Activated CD4-positive, alpha-beta T cell treated with anti-CD3 and anti-CD28 coated beads for 36 hours (primary cell): ENCODE results near the gene EDEM3. TPM values are rescaled to one million over a fixed set of nuclear protein-coding genes. Genes with fewer than 3 reads are reported as not detected.
"Not testable (repeated sequence)": the region's sequence is repeated elsewhere in the genome, so short reads cannot be mapped to it uniquely, and the experiment has no call there.

Experiments used
- ATAC-seq: fragments of 200-7000 bp; cut with Tn5 transposase; one replicate; pipeline ENCODE4 v1.10.0; 2021; ENCODE audit warnings: mild to moderate bottlenecking, moderate library complexity
- CTCF ChIA-PET: fragments of 350-600 bp; sonication (Branson Sonifier 250); formaldehyde crosslinking; loops from one replicate; lab custom pipeline; 2021; ENCODE audit warnings: antibody characterized with exemption; lab: Charles Lee
- POLR2A ChIA-PET: fragments of 350-600 bp; sonication (Branson Sonifier 250); formaldehyde crosslinking; loops from one replicate; lab custom pipeline; 2021; ENCODE audit warnings: antibody characterized with exemption, inconsistent platforms; lab: Charles Lee
- DNase-seq: peaks from one replicate; pipeline ENCODE4 v3.0.0-alpha.2; 2020
- H3K27ac Mint-ChIP-seq: one replicate; pipeline ENCODE4 v1.8.0; 2021; ENCODE audit warnings: mixed read lengths
- H3K27me3 Mint-ChIP-seq: one replicate; pipeline ENCODE4 v1.8.0; 2021; ENCODE audit warnings: mixed read lengths
- H3K36me3 Mint-ChIP-seq: one replicate; pipeline ENCODE4 v1.8.0; 2021; ENCODE audit warnings: low read depth, mixed read lengths
- H3K4me1 Mint-ChIP-seq: one replicate; pipeline ENCODE4 v1.8.0; 2021; ENCODE audit warnings: mixed read lengths
- H3K4me3 Mint-ChIP-seq: one replicate; pipeline ENCODE4 v1.8.0; 2021; ENCODE audit warnings: mild to moderate bottlenecking, moderate library complexity, mixed read lengths
- H3K9me3 Mint-ChIP-seq: one replicate; pipeline ENCODE4 v1.8.0; 2021; ENCODE audit warnings: low read depth, mixed read lengths
- intact Hi-C, 2 experiments: fragments of 100-400 bp; cut with DNase I in 1 of 2; cut with micrococcal nuclease in 1 of 2; formaldehyde crosslinking; loops; one replicate each; pipeline versions ENCODE4 v1.14.2 to v1.15.1; 2022 to 2024; cut with DNase I, micrococcal nuclease
- total RNA-seq, 2 experiments: library from RNA; stranded (reverse); gene quantifications; one replicate each; pipeline ENCODE4 v1.2.3, GENCODE V29; 2021

The EDEM3 gene
- total RNA-seq, 2 experiments from 2014 or later, result 14.0 to 15.2 TPM

- intact Hi-C loops, result no loop called here
- CTCF ChIA-PET, result no interaction called here
- no peaks in the 10 kb centered on the region for H3K27me3 Mint-ChIP-seq
- no peaks in the 10 kb centered on the region for H3K9me3 Mint-ChIP-seq
- H3K4me3 Mint-ChIP-seq, result no peak overlapping the region
- ATAC-seq (no peak), DNase-seq (no peak)
- POLR2A ChIA-PET, result no interaction called here
- no peaks in the 10 kb centered on the region for H3K36me3 Mint-ChIP-seq
- no peaks in the 10 kb centered on the region for H3K4me1 Mint-ChIP-seq
- no peak overlapping the region for H3K27ac Mint-ChIP-seq
Observed at GRCh38 chr1:184768467-184768866, 13.8 kb upstream of the EDEM3 start.

- no peak for ATAC-seq
- intact Hi-C loops, result no loop called here
- ChIA-PET POLR2A (interaction anchor here (0.6 kb wide), 1 partner anchor 232 kb away, joined by 6 read pairs; no protein-coding TSS in a partner anchor), CTCF (no interaction called here)
- H3K27me3 Mint-ChIP-seq, result no peaks in the 10 kb centered on the region
- no peak overlapping the region for H3K27ac Mint-ChIP-seq
- DNase-seq, result no peak
- no peaks in the 10 kb centered on the region for H3K36me3 Mint-ChIP-seq
- H3K4me3 Mint-ChIP-seq, result no peak overlapping the region
- no peaks in the 10 kb centered on the region for H3K9me3 Mint-ChIP-seq
- H3K4me1 Mint-ChIP-seq, result no peaks in the 10 kb centered on the region
Observed at GRCh38 chr1:184767591-184767990, 12.9 kb upstream of the EDEM3 start.

DNA sequence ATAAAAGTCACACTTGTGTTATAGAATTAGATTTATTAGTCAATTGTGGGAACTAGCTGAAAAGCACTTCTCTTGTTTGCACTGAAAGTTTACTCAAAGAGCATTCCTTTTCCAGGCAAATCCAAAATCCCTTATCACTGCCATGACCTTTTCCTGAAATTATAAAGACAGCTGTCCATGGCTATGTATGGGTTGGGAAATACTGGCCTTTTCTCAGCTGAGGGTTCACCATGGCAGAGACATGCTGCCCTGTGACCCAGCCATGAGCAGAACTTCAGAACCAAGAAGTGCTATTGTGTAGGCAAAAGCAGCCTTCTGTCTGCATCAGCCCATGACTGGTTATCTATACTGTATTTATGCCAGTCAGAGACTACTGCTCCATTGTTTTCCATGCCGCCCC, 9.8 kb upstream of the EDEM3 start:
- intact Hi-C loops, result no loop called here
- ATAC-seq (no peak), DNase-seq (no peak)
- Mint-ChIP-seq H3K27me3 (no peaks in the 10 kb centered on the region), H3K4me1 (no peaks in the 10 kb centered on the region), H3K36me3 (no peaks in the 10 kb centered on the region), H3K9me3 (no peaks in the 10 kb centered on the region), H3K4me3 (no peak overlapping the region), H3K27ac (no peak overlapping the region)
- ChIA-PET CTCF (interaction anchor here (0.7 kb wide), 1 partner anchor 253 kb away, joined by 3 read pairs; no protein-coding TSS in a partner anchor), POLR2A (no interaction called here)

GRCh38 chr1:184763520-184763919, 8.9 kb upstream of the EDEM3 start:
- H3K9me3 Mint-ChIP-seq, intact Hi-C loops, POLR2A ChIA-PET, H3K4me1 Mint-ChIP-seq, CTCF ChIA-PET, H3K27me3 Mint-ChIP-seq, H3K27ac Mint-ChIP-seq, DNase-seq, H3K4me3 Mint-ChIP-seq, ATAC-seq, H3K36me3 Mint-ChIP-seq: not testable (repeated sequence)

GRCh38 chr1:184761969-184762485, 7.4 kb upstream of the EDEM3 start:
- CTCF ChIA-PET, result interaction anchor here (1.0 kb wide), 1 partner anchor 408 kb away, joined by 3 read pairs; no protein-coding TSS in a partner anchor
- no peak for ATAC-seq
- H3K36me3 Mint-ChIP-seq, result no peaks in the 10 kb centered on the region
- H3K27me3 Mint-ChIP-seq, result peaks cover under 1% of the 10 kb centered on the region
- H3K4me3 Mint-ChIP-seq, result no peak overlapping the region
- POLR2A ChIA-PET, result no interaction called here
- no peak overlapping the region for H3K27ac Mint-ChIP-seq
- intact Hi-C loops, result no loop called here
- no peaks in the 10 kb centered on the region for H3K9me3 Mint-ChIP-seq
- DNase-seq, result no peak
- no peaks in the 10 kb centered on the region for H3K4me1 Mint-ChIP-seq

DNA sequence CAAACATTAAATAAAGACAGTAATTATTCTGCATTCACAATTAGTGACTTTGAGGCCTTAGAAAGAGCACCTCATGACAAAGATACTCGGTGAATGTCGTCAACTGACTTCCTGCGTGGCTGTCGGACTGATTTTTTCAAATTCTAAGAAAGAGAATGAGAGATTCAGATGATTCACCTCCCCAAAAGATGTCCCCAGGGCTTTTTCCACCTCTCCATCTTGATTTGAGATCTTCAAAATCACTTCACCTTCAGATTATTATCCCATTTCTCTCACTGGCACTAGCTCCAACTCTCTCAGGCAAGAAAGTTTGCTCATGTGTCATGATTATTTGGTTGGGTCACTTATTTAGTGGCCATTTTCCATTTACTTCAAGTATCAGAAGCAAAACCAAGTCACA, 5.0 kb upstream of the EDEM3 start:
- no peak overlapping the region for H3K4me3 Mint-ChIP-seq
- peaks cover 10% of the 10 kb centered on the region for H3K4me1 Mint-ChIP-seq
- ATAC-seq (no peak), DNase-seq (no peak)
- H3K9me3 Mint-ChIP-seq, result no peaks in the 10 kb centered on the region
- intact Hi-C loops, result loop anchor here (5.0 to 10.0 kb wide), 7 partner anchors 108 to 1615 kb away; partner anchors contain the start of genes ODR4 (in 2 of the 2), TPR (in 2 of the 2), ARPC5 (in 1 of the 2) and RNF2 (in 1 of the 2)
- H3K27me3 Mint-ChIP-seq, result peaks cover 3% of the 10 kb centered on the region
- H3K36me3 Mint-ChIP-seq, result no peaks in the 10 kb centered on the region
- CTCF ChIA-PET, result interaction anchor here (0.7 to 0.8 kb wide), 2 partner anchors 302 to 492 kb away, joined by 3 to 4 read pairs; no protein-coding TSS in a partner anchor
- POLR2A ChIA-PET, result no interaction called here
- no peak overlapping the region for H3K27ac Mint-ChIP-seq

DNA sequence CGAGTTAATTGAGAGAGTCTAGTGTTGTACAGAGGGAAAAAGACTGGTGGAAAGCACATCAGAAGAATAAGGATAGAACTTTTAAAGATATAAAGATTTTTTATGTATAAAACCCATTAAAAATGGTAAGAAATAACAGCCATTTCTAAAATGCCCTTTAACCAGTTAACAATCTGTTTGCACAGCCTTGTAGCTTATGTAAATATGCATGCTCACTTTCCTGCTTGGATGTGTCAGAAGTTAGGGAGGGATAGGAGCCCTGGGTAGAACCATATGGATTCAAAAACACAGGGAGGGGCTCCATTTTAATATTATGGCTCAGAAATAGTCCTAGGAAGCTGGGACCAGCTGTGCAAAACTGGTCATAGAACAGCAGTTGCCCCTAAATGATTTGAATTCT, 4.5 kb upstream of the EDEM3 start:
- peaks cover 10% of the 10 kb centered on the region for H3K4me1 Mint-ChIP-seq
- H3K27me3 Mint-ChIP-seq, result peaks cover 3% of the 10 kb centered on the region
- no peak overlapping the region for H3K4me3 Mint-ChIP-seq
- H3K27ac Mint-ChIP-seq, result no peak overlapping the region
- no peak for DNase-seq
- H3K36me3 Mint-ChIP-seq, result no peaks in the 10 kb centered on the region
- ChIA-PET POLR2A (no interaction called here), CTCF (interaction anchor here (0.8 kb wide), 1 partner anchor 303 kb away, joined by 4 read pairs; no protein-coding TSS in a partner anchor)
- H3K9me3 Mint-ChIP-seq, result no peaks in the 10 kb centered on the region
- intact Hi-C loops, result loop anchor here (5.0 to 10.0 kb wide), 7 partner anchors 108 to 1616 kb away; partner anchors contain the start of genes ODR4 (in 2 of the 2), TPR (in 2 of the 2), ARPC5 (in 1 of the 2) and RNF2 (in 1 of the 2)
- no peak for ATAC-seq

DNA sequence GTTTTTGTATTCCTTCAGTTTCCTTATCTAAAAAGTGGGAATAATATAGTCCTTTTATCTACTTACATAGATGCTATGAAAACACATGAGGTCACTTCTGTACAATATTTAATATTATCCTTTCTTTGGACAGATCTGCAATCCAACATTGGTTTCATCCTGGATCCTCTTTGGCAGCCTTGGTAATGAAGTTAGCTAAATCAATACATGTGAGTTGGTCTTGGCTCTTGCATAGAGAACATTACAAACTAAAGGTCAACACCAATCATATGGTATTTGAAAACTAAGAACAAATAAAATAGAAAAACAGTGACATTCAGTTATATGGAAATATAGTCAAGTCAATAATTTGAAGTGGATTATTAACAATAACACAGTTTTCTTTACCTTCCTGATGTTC, 3.2 kb upstream of the EDEM3 start:
- Mint-ChIP-seq H3K27ac (no peak overlapping the region), H3K9me3 (no peaks in the 10 kb centered on the region), H3K27me3 (peaks cover 3% of the 10 kb centered on the region), H3K4me3 (no peak overlapping the region), H3K4me1 (peaks cover 18% of the 10 kb centered on the region), H3K36me3 (peaks cover 2% of the 10 kb centered on the region)
- ATAC-seq (no peak), DNase-seq (no peak)
- ChIA-PET POLR2A (interaction anchor here (0.6 kb wide), 1 partner anchor 133 kb away, joined by 3 read pairs; no protein-coding TSS in a partner anchor), CTCF (no interaction called here)
- intact Hi-C loops, result loop anchor here (5.0 to 10.0 kb wide), 7 partner anchors 109 to 1617 kb away; partner anchors contain the start of genes ODR4 (in 2 of the 2), TPR (in 2 of the 2), ARPC5 (in 1 of the 2) and RNF2 (in 1 of the 2)

DNA sequence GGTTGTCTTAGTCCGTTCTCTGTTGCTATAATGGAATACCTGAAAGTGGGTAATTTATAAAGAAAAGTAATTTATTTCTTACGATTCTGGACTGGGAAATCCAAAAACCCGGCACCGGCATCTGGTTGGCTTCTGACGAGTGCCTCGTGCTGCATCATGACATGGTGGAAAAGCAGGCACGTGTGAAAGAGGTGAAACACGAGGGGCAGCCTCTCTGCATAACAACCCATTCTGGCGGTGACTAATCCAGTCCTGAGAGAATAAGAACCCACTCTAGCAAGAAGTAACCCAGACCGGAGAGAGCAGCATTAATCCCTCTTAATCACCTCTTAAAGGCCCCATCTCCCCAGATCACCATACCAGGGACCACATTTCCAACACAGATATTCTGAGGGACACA, 2.7 kb upstream of the EDEM3 start:
- H3K36me3 Mint-ChIP-seq, result peaks cover 2% of the 10 kb centered on the region
- ChIA-PET POLR2A (no interaction called here), CTCF (no interaction called here)
- H3K27me3 Mint-ChIP-seq, result peaks cover 3% of the 10 kb centered on the region
- no peak overlapping the region for H3K4me3 Mint-ChIP-seq
- peaks cover 22% of the 10 kb centered on the region for H3K4me1 Mint-ChIP-seq
- H3K9me3 Mint-ChIP-seq, result no peaks in the 10 kb centered on the region
- intact Hi-C loops, result loop anchor here (5.0 to 10.0 kb wide), 7 partner anchors 110 to 1617 kb away; partner anchors contain the start of genes ODR4 (in 2 of the 2), TPR (in 2 of the 2), ARPC5 (in 1 of the 2) and RNF2 (in 1 of the 2)
- ATAC-seq (no peak), DNase-seq (no peak)
- no peak overlapping the region for H3K27ac Mint-ChIP-seq

DNA sequence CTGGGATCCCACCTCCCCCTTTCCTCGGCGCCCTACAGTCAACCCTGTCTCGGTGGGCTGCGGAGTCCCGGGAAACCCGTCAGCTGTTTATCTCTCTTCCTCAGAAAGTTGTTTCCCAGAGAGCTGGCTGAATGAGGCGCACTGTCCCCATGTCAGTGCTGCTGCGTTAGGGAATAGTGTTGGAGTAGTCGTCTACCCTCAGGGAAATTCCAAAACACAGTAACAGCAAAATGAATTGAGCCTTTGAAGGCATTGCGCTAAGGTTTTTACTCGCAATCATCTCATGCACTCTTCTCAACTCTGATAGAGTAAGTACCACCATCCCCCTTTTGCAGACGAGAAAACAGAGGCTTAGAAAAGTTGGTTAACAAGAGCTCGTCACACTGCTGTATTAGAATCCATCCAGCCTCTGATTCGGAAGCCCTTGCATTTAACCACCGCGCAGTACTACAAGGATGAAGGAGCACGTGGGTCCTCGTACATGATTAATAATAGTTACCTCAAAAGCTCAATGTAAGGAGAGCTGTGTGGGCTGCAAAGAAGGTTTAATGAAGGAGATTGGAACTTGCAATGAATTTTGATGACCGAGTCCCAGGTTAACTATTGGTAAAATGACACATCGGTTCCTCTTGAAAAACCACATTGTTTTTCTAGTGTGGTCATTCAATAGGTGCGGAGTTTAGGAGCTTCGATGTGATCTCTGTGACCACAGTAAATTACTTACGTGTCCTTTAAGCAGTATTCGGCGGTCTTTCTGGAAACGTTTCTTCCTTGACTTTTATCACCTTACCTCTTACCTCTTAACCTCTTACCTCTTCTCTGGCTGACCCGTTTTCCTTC, 788 bp upstream of the EDEM3 start:
- peak overlapping the region; percentile 93 for H3K27ac Mint-ChIP-seq
- H3K9me3 Mint-ChIP-seq, result no peaks in the 10 kb centered on the region
- H3K4me3 Mint-ChIP-seq, result peak overlapping the region; percentile 95
- peaks cover 3% of the 10 kb centered on the region for H3K27me3 Mint-ChIP-seq
- intact Hi-C loops, result loop anchor here (1.0 to 10.0 kb wide), 17 partner anchors 12 to 1619 kb away; partner anchors contain the start of genes ODR4 (in 2 of the 2), RNF2 (in 2 of the 2), SWT1 (in 2 of the 2) and TPR (in 2 of the 2)
- peak; percentile 2 for ATAC-seq
- H3K4me1 Mint-ChIP-seq, result peaks cover 38% of the 10 kb centered on the region
- ChIA-PET POLR2A (interaction anchor here (0.6 to 1.5 kb wide), 6 partner anchors 112 to 1554 kb away, joined by 3 to 4 read pairs (median 3); no protein-coding TSS in a partner anchor), CTCF (interaction anchor here (0.7 to 2.1 kb wide), 4 partner anchors 36 to 399 kb away, joined by 3 to 6 read pairs (median 4); no protein-coding TSS in a partner anchor)
- DNase-seq, result peak; percentile 35
- peaks cover 2% of the 10 kb centered on the region for H3K36me3 Mint-ChIP-seq
